GM13977 (cell line): ENCODE data around the gene COL5A1.

Experiments
- DNase-seq: peaks from one replicate; pipeline ENCODE4 v3.0.0; 2012; ENCODE audit warnings: low spot score
- CTCF ChIP-seq: IDR thresholded peaks from 2 replicates; pipeline ENCODE4 v1.5.1; 2012; ENCODE audit warnings: mild to moderate bottlenecking, control low read depth; ENCODE audit not compliant: insufficient read depth; ENCODE audit errors: extremely low read depth, missing control alignments
- in situ Hi-C: fragments of 300-500 bp; cut with MboI; formaldehyde crosslinking; loops from one replicate; pipeline ENCODE4 v1.12.0; 2022; ENCODE audit warnings: low sequenced_read_pairs, low pct_unique_long_range_greater_than_20kb, mixed read lengths, inconsistent platforms; ENCODE audit not compliant: unreplicated experiment

Gene COL5A1

GRCh38 chr9:134621558-134622110 lies 20.0 kb upstream of the COL5A1 start:
- DNase-seq, result no peak
- no peak for TF ChIP-seq CTCF
- in situ Hi-C loops, result no loop called here

GRCh38 chr9:134622896-134623257 lies 18.7 kb upstream of the COL5A1 start:
- in situ Hi-C loops, result no loop called here
- no peak for TF ChIP-seq CTCF
- no peak for DNase-seq

GRCh38 chr9:134623258-134624066 lies 18.1 kb upstream of the COL5A1 start:
- in situ Hi-C loops, result no loop called here
- no peak for DNase-seq
- TF ChIP-seq CTCF, result no peak

GRCh38 chr9:134624137-134624591 lies 17.4 kb upstream of the COL5A1 start:
- TF ChIP-seq CTCF, result no peak
- no peak for DNase-seq
- in situ Hi-C loops, result no loop called here

- in situ Hi-C loops, result no loop called here
- no peak for DNase-seq
- no peak for TF ChIP-seq CTCF
Measured at GRCh38 chr9:134624621-134625181, 16.9 kb upstream of the COL5A1 start.

GRCh38 chr9:134625361-134626068 lies 16.1 kb upstream of the COL5A1 start:
- no peak for TF ChIP-seq CTCF
- no peak for DNase-seq
- in situ Hi-C loops, result no loop called here
